ENCODE measurements around the gene TP53INP2. TPM values are rescaled to one million over a fixed set of nuclear protein-coding genes. Genes with fewer than 3 reads are reported as not detected.

TP53INP2 gene
- total RNA-seq, 1 experiment from 2014 or later, result 4.9 TPM

DNA sequence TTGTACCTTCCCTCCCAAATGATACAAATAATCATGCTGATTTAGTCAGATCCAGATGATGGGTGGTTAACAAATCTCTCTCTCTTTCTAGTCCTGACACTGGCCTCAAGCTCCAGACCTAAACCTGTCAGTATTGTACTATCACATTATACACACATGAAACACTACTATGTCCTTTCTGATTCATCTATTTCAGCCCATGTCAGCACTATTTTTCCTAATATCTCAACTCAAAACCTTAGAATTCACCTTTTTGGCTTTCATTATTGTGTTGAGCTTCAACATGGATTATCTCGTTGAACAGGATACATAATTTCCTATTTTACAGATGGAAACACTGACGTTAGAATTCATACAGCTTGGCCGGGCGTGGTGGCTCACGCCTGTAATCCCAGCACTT, 30.7 kb upstream of the TP53INP2 start:
- Histone ChIP-seq H3K4me1 (replicated peaks; ENCODE audit: insufficient read depth) (peaks cover 15% of the 10 kb centered on the region), H3K36me3 (ENCODE audit: low read depth) (no peaks in the 10 kb centered on the region), H3K79me2 (ENCODE audit: low read depth) (peaks cover 30% of the 10 kb centered on the region), H3K4me2 (no peak overlapping the region), H2AFZ (no peak overlapping the region), H4K20me1 (ENCODE audit: insufficient read depth) (no peaks in the 10 kb centered on the region), H3K9me2 (ENCODE audit: insufficient read depth) (no peaks in the 10 kb centered on the region), H3K27ac (no peak overlapping the region), H3K27me3 (ENCODE audit: insufficient read depth, low read depth) (no peaks in the 10 kb centered on the region), H3K4me3 (no peak overlapping the region), H3F3A (ENCODE audit: insufficient read depth, low read depth) (peaks cover 11% of the 10 kb centered on the region; the same call in 1 of the 2 replicates), H3K9me3 (ENCODE audit: insufficient read depth, low read depth) (0 out of 2 replicates have a peak, but pooled peaks cover 6% of the 10 kb centered on the region)
- intact Hi-C loops (cut with micrococcal nuclease; ENCODE audit: unreplicated experiment), result loop anchor here (10.0 kb wide), 1 partner anchor 279 kb away; no protein-coding TSS in a partner anchor
- no TSS peak for BruUV-seq (replicated peaks)
- ChIA-PET CTCF (interaction anchor here (0.6 kb wide), 1 partner anchor 85 kb away, joined by 3 read pairs; no protein-coding TSS in a partner anchor), POLR2A (ENCODE audit: unreplicated experiment) (no interaction called here)
- TF ChIP-seq, protein P1, sequence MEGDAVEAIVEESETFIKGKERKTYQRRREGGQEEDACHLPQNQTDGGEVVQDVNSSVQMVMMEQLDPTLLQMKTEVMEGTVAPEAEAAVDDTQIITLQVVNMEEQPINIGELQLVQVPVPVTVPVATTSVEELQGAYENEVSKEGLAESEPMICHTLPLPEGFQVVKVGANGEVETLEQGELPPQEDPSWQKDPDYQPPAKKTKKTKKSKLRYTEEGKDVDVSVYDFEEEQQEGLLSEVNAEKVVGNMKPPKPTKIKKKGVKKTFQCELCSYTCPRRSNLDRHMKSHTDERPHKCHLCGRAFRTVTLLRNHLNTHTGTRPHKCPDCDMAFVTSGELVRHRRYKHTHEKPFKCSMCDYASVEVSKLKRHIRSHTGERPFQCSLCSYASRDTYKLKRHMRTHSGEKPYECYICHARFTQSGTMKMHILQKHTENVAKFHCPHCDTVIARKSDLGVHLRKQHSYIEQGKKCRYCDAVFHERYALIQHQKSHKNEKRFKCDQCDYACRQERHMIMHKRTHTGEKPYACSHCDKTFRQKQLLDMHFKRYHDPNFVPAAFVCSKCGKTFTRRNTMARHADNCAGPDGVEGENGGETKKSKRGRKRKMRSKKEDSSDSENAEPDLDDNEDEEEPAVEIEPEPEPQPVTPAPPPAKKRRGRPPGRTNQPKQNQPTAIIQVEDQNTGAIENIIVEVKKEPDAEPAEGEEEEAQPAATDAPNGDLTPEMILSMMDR (conservative IDR thresholded peaks at IDR 0.05), result no peak
- TF ChIP-seq EZH2 (IDR thresholded peaks at IDR 0.05; ENCODE audit: low read depth), result no peak
- DNase-seq, result no peak

DNA sequence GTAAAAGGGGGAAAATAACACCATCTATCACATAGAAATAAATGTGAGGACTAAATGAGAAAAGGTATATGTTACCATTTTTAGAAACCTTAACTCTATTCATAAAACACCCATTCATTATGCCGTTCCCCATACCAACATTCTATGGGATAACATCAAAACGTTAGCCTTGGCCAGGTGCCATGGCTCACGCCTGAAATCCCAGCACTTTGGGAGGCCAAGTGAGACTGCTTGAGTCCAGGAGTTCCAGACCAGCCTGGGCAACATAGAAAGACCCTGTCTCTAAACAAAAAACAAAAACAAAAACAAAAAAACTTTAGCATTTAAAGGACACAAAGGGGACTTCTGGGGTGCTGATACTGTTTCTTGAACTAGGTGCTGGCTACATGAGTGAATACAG, 28.6 kb upstream of the TP53INP2 start:
- H3F3A ChIP-seq (ENCODE audit: insufficient read depth, low read depth), result peaks cover 18% of the 10 kb centered on the region; the same call in 1 of the 2 replicates
- H3K9me2 ChIP-seq (ENCODE audit: insufficient read depth), result no peaks in the 10 kb centered on the region
- H3K4me2 ChIP-seq, result peak overlapping the region; percentile 92
- TF ChIP-seq EZH2 (IDR thresholded peaks at IDR 0.05; ENCODE audit: low read depth), result no peak
- TF ChIP-seq, protein P1 (conservative IDR thresholded peaks at IDR 0.05), result no peak
- H4K20me1 ChIP-seq (ENCODE audit: insufficient read depth), result no peaks in the 10 kb centered on the region
- H3K9me3 ChIP-seq (ENCODE audit: insufficient read depth, low read depth), result no peaks in the 10 kb centered on the region
- DNase-seq, result no peak
- peaks cover 18% of the 10 kb centered on the region for H3K4me1 ChIP-seq (replicated peaks; ENCODE audit: insufficient read depth)
- ChIA-PET CTCF (no interaction called here), POLR2A (ENCODE audit: unreplicated experiment) (no interaction called here)
- BruUV-seq (replicated peaks), result no TSS peak
- H3K27ac ChIP-seq, result no peak overlapping the region
- peaks cover 30% of the 10 kb centered on the region for H3K79me2 ChIP-seq (ENCODE audit: low read depth)
- H2AFZ ChIP-seq, result no peak overlapping the region
- H3K4me3 ChIP-seq, result peak overlapping the region; percentile 68; the same call in 1 of the 2 replicates
- intact Hi-C loops (cut with micrococcal nuclease; ENCODE audit: unreplicated experiment), result loop anchor here (5.0 to 10.0 kb wide), 2 partner anchors 148 to 281 kb away; no protein-coding TSS in a partner anchor
- H3K36me3 ChIP-seq (ENCODE audit: low read depth), result no peaks in the 10 kb centered on the region
- no peaks in the 10 kb centered on the region for H3K27me3 ChIP-seq (ENCODE audit: insufficient read depth, low read depth)

DNA sequence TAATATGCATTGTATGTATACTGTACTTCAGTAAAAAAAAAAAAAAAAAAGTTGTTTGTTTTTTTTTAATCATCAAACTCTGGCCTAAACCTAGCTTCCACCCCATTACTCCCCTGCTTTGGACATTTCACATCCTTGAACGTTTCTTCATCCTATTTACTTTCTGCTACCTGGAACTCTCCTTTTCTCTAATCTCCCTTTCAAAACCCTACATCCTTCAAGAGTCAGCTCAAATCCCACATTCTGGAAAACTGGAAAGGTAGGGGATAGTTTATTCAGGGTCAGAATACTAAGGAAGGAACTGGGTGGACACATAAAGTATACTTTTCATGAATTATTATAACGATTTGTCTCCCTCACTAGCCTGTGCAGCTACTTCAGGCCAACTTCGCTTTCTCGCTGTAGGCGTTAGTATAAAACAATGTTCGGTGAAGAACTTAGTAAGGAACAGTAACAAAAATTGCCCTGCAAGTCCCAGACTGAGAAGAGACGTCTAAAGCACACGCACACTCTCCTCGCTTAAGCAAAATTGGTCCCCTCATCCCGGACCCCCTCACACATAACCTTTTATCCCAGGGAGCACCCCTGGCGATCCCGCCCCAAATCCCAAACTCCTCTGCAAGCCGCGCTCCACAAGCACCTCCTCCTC, 28.0 kb upstream of the TP53INP2 start:
- no peaks in the 10 kb centered on the region for H3K9me3 ChIP-seq (ENCODE audit: insufficient read depth, low read depth)
- no peaks in the 10 kb centered on the region for H4K20me1 ChIP-seq (ENCODE audit: insufficient read depth)
- POLR2A ChIA-PET (ENCODE audit: unreplicated experiment), result interaction anchor here (0.7 kb wide), 1 partner anchor 1897 kb away, joined by 5 read pairs; no protein-coding TSS in a partner anchor
- no peaks in the 10 kb centered on the region for H3K9me2 ChIP-seq (ENCODE audit: insufficient read depth)
- DNase-seq, result no peak
- H3K27me3 ChIP-seq (ENCODE audit: insufficient read depth, low read depth), result no peaks in the 10 kb centered on the region
- H3K4me2 ChIP-seq, result peak overlapping the region; percentile 92
- TF ChIP-seq, protein P1 (conservative IDR thresholded peaks at IDR 0.05), result no peak
- no peak for TF ChIP-seq EZH2 (IDR thresholded peaks at IDR 0.05; ENCODE audit: low read depth)
- H3K27ac ChIP-seq, result peak overlapping the region; percentile 50
- peak overlapping the region; percentile 68 for H3K4me3 ChIP-seq
- TSS peak; percentile 46 for BruUV-seq (replicated peaks)
- peaks cover 30% of the 10 kb centered on the region for H3K79me2 ChIP-seq (ENCODE audit: low read depth)
- intact Hi-C loops (cut with micrococcal nuclease; ENCODE audit: unreplicated experiment), result loop anchor here (2.0 to 10.0 kb wide), 3 partner anchors 149 to 373 kb away; partner anchors contain the start of gene AHCY
- no peaks in the 10 kb centered on the region for H3K36me3 ChIP-seq (ENCODE audit: low read depth)
- peak overlapping the region; percentile 86 for H2AFZ ChIP-seq
- CTCF ChIA-PET, result interaction anchor here (0.6 kb wide), 1 partner anchor 37 kb away, joined by 3 read pairs; no protein-coding TSS in a partner anchor
- peaks cover 18% of the 10 kb centered on the region; the same call in 1 of the 2 replicates for H3F3A ChIP-seq (ENCODE audit: insufficient read depth, low read depth)
- H3K4me1 ChIP-seq (replicated peaks; ENCODE audit: insufficient read depth), result peaks cover 22% of the 10 kb centered on the region

Data from PC-9 (cell line).